Measurements from ENCODE around the gene FEZF2.

Gene FEZF2

DNA sequence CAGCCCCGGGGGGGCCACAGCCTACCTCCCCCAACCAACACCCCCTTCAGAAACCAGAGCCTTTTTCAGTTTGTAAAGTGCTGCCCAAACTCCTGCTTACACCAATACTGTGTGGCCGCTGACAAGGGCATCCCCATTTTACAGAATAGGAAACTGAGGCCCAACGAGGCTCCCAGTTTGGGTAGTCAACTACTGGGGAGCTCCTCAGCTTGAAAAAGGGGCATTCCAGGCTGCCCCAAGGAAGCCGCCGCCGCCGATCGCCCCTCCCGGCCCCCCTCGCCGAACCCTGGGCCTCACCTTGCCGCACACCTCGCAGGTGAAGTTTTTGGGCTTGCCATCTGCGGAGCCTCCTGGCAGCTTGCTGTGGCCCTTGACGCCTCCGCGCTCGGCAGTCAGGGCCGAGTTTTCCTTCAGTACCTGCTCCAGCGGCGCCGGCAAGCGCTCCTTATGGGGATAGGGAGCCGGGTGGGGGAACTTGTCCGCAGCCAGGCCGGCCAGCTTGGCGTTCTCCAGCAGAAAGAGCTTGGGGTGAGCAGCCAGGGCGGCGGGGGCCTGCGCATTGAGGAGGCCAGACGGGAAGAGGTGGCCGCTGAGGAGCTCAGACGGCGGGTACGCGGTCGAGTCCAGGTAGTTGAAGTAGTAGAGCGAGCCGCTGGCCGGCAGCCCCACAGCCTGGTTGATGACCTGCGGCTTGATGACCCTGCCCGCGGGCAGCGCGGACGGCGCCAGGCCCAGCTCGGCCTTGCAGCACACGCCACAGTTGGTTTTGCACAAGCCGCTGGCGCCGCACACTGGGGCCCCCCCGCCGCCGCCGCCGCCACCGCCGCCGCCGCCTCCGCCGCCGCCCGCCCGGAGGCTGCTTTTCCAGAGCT, 1.4 kb downstream of the FEZF2 start:
- no peak for DNase-seq

DNA sequence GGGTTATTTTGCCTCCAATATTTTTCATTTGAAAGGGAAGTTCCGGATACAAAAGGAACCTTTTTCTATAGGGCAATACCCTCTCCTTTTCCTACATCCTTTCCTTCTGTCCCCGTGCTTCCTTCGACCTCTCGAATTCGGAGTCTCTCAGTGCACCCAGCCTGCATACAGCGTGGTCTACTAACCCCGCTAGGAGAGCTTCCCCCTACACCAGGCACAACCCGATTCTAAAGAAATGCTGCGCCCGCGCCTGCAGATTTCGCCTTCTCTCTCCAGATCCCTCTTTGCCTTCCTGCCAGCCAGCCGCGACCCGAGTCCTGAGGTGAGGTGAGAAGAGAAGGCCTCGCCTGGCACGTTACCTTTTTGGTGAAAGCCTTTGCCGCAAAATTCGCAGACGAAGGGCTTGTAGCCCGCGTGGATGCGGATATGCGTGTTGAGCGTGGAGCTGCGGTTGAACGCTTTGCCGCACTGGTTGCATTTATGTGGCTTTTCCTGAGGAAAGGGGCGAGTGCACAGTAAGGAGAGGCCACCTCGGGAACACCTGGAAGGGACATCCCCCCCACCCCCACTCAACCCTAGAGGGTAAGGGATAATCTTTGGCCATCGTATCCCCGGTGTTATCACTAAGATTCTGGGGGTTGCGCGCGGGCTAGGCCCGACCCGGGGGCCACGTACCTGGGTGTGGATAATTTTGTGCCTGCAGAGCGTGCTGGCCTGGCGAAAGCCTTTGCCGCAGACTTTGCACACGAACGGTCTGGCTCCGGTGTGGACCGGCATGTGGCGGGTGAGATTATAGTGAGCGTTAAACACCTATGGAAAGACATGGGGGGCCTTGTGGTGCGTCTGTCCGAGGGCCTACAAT, 2.3 kb downstream of the FEZF2 start:
- no peak for DNase-seq

DNA sequence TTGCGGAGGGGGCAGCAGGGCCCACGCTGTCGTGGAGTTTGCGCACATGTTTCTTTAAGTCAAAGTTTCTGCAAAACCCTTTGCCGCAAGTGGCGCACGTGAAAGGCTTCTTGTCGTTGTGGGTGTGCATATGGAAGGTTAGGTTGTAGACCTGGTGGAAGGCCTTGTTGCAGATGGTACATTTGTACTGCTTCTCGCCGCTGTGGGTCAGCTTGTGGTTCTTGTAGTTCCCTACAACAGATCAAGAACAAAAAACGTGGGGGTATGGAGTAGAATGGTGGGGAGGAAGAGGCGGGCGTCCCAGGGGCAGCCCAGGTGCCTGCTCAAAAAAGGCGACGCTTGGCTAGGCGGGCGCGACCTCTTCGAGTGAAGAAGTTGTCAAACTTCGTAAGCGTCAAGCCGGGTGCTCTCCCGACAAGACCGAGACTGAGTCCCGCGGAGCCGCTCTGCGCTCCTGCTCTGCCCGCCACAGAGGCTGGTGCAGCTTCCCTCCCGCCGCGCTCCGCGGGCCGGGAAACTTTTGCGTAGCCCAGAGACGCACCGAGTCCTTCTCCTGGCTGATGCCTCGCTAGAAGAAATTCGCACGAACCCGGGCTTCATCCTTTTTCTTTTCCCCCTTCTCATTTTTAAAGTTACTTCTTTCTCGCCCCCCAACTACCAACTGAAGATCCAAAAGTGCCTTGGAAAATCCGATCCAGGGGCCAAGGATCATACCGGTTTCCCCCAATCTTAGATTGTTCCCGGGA, 3.1 kb downstream of the FEZF2 start:
- DNase-seq = no peak

DNA sequence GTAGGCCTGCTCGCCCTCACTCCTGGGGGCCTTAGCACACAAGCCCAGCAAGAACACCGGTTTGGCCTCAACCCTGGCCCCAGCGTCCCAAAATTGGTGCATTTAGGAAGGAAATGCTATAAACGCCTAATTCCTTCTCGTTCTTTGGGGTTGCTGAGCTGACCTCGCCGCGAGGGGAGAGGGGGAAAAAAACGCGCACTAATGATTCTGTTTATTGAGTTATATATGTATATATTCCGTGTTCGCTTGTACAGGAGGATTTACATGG, 3.9 kb downstream of the FEZF2 start:
- DNase-seq = no peak

DNA sequence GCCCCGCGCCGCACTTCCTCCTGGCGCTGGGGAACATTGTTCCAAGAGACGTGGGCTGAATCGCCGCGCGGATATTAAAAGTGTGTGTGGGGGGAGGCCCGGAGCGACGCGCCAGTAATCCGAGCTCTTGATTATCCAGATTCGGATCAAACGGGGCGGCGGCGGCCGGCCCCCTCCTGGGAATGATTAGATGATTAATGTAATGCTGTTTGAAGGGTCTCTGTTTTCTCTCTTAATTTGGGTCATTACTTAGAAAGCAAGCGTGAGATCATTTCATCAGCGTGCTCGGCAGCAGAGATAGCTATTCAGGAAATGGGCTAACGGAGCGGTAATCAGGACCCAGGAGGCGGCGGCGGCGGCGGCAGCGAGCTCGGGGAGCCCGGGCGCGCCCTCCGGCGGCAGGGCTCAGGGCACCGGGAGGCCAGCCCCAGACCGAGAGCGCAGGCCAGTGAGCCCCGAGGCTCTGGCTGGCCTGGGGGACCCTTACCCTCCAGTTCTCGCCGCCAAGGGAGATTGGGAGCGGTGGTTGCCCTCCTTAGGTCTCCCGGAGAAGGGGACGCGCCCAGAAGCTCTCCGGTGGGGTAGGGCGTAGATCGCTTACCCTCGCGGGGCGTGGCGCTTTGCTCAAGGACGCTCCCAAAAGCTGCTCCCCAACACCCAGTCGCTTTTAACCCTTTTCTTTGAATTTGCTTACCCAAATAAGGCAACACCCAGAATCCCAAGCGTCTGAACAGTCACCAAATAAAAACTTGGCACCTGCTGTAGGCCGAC, 4.5 kb downstream of the FEZF2 start:
- no peak for DNase-seq

DNA sequence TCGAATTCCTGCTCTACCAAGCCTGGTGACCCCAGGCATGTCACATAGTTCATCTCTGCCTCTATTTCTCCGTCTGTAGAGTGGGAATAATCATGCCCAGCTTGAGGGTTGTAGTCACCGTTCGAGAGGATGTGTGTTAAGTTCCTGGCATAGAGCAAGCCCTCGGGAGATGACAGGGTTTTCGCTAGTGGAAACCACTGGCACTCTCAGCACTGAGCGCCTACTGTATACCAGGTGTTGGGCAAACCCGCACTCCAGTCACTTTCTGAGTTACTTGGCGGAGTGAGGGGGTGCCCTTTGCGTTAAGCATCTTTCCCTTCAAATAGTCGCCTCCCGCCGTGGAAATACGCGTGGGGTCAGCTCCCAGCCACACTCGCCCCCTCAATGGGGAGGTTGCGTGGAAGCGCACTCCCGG, 5.1 kb downstream of the FEZF2 start:
- DNase-seq = no peak

DNA sequence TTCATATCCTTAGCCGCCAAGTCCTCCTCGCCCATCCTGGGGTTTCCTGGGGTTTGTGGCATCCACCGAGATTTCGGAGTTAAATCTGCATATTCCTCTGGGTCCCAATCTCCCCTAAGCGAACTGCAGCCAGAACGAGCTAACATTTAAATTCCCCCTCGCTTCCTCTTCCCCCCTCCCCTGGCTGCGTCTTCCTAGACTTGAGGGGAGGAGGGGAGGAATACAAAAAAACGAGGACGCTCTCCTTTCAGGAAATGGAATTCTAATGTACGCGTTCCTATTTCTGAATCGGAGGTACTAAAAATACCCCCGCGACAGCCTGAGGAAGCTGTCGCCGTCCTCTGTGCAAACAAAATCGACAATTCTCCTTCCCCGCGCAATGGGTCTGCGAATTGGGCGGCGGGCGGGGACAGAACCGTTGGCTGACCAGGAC, 5.6 kb downstream of the FEZF2 start:
- DNase-seq = no peak

DNA sequence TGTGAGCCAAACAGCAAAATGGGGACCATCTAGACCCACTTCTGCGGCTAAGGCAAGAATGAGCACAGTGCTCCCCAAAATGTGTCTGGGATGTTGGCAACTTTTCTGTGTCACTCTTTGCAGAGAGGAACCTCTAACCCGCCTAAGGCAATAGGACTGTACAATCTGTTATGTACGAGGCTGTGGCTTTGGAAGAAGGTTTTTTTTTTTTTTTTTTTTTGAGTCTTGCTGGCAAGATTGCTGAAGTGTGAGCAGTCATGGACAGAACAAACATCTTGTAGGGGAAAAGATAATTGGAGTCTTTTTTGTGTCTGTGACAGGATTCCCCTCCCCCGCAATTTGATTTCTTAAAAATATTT, 7.2 kb downstream of the FEZF2 start:
- no peak for DNase-seq

DNA sequence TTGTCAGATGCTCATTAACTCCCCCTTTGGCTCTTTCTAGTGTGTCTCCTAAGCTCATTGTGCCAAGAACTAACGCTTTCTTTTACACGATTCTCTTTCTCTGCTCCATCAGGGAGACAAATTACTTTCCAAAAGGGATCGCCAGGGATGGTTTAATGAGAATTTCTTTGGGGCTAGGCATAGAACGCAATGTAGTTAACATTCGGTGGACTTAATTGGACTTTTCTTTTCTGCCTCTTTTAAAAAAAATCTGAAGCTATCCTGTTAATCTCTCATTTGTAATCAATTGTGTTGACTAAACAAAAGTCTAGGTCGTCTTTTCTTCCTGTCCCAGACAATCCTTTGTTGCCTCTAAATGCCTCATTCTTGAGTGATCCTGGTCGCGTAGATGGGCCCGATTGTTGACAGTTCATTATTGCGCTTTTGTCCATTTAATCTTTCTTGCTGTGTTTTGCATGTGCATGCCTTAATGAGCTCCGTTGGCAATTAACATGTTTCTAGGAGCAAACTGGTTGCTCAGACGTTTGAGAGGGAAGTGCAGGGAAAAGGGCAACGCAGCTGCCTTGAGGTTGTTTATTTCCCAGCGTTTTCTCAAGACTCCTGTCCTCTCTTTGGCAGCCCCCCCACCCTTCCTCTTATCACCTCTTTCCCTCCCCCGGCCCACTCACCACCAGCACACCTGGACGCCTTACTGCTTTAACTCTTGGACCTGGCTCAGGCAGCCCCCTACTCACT, 7.8 kb downstream of the FEZF2 start:
- DNase-seq = no peak

DNA sequence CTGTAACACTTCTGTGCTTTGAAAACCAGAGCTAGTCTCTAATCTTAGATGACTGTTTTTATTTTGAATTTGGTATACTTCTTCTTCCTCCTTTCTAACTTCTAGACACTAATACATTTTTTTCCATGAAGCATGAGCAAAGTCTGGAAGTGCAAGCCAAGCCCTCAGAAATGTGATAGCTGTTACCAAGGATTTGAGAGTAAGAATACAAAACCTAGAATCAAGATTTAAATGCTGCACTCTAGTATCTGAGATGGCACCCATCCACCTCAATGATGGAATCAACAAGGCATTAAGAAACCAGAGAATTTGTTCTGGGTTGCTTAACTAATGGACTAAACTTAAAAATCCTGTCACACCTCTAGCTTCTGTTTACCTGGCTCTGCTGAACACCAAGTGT, 9.2 kb downstream of the FEZF2 start:
- no peak for DNase-seq

DNA sequence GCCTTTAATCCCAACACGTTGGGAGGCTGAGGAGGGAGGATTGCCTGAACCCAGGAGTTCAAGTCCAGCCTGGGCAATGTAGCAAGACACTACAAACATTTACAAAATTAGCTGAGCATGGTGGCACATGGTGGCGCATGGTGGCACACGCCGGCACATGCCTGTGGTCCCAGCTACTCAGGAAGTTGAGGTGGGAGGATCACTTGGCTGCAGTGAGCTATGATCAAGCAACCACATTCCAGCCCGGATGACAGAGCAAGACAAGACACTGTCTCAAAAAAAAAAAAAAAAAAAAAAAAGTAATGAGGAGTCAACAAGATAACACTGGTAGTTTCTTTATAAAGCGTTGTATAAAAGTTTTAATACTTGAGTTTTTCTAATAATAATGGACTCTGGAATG, 10.1 kb downstream of the FEZF2 start:
- DNase-seq = no peak

DNA sequence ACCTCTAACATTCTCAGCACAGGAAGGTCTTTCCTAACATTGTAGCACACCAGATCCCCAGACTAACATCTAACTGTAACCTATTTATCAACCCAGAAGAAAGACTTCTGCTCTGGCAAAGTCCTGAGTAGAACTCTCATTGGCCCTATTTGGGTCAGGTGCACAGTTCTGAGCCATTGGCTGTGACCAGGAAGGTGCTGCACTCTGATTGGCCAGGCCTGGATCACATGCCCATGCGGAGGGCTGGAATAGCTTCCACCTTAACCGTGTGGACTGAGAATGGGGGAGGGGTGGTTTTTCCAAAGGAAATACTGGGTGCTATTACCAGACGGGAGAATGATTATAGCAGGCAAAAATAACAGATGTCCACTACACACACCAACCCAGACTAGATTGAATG, 11.5 kb downstream of the FEZF2 start:
- no peak for DNase-seq

DNA sequence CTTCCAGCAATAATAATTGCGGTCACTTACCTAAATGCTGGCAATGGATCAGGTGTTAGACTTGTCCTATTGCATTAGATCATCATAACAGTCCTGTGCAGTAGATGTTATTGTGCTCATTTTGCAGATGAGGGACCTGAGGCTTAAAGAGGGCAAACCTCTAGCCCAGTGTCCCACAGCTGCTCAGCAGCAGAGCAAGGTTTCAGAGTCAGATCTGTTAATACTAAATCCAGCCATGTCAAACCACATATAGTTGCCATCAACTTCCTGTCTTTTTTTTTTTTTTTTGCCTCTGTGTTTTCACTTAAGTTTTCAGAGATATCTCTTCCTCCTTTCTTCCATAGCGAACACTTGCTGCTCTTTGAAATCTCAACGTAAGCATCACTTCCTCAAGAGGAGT, 12.1 kb downstream of the FEZF2 start:
- no peak for DNase-seq

DNA sequence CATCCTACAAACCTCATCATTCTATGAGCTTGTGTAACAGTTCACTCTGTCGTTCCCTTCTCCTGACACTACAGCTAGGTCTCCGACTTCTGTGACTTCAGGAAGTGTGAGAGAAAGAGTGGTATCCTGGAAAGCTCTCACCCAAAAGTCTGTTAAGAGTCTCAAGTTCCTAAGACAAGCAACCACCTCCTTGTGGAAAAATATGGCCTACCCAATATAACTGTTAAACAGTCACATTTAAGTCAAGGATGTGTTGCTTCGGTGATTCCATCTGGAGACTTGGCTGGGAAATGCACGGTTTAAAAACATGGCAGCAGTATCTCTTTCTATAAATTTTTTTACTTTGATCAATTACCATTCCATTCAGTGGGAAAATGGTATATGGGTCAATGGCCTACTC, 13.8 kb downstream of the FEZF2 start:
- DNase-seq = no peak

DNA sequence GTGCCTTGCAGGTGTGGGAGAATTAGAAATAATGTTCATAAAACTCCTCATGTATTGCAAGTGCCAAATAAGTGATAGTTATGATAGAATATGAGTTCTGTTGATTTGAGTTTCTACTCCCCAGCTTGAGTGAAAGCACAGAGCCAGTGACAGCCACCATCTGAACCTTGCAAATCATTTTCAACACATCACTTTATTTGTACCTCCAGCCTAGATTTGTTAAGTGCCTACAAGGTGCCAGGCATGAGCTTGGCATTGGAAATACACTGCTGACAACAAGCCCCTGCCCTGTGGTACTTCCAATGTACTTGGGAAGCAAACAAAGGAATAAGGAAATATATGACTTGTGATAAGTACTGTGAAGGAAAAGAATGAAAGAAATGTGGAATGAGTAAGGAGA, 17.0 kb downstream of the FEZF2 start:
- DNase-seq = no peak

DNA sequence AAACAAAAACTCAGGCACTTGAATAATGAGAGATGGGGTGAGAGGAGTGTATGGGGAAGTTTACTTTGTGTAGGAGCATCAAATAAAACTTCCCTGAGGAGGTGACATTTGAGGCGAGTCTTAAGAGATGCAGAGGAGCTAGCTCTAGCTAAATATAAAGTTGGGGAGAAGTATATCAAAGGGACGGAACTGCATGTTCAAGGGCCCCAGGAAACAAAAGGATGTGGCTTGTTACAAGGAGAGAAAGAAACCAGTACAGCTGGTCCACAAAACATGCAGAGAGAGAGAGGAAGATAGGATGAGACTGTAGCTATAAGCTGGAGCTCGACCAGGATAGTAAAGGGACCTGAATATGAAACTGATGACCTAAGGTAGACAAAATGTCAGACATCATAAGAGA, 17.6 kb downstream of the FEZF2 start:
- no peak for DNase-seq

DNA sequence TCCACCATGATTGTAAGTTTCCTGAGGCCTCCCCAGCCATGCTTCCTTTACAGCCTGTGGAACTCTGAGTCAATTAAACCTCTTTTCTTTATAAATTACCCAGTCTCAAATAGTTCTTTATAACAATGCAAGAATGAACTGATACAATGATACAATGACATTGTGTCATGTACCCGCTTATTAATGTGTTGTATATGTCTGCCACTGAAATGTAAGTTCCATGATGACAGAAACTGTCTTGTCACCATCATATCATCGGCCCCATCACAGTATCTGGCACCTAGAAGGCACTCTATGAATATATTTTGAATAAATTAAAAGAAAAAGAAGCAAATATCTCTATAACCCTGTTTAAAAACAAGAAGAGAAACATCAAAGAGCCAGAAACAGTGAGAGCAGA, 29.6 kb downstream of the FEZF2 start:
- DNase-seq = no peak

DNA sequence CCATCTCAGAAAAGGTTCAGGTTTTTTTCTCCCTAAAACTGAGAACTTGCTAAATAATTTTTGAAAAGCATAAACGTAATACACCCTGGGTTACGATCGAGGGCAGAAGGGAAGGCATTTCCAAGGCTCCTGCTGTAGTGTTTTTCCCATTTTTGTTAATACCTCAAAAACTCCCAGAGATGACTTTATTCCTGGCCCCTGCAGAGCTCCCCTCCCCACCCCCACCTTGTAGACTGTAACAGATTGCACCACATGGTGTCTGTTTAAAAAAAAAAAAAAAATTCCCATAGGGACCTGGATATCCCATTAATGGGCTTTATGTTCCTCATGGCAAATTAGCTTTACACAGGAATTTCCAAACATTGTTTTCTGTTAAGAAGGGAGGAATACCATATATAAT, 38.2 kb downstream of the FEZF2 start:
- no peak for DNase-seq

DNA sequence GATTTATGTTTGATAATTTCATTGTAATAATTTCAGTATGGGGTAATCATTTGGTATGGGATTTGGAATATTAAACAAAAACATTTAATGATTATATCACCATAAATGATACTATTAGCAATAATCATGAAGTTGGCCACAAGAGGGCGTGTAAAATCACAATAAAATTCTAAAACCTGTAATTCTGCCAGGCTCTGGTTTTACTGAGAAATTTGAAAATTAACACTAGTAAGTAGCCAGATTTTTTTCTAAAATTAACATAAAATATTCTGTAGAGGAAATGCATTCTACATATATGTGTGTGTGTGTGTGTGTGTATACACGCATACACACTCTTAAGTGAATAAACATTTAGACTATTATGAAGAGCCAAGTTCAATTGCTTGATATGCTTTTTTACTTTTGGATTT, 40.5 kb downstream of the FEZF2 start:
- no peak for DNase-seq

DNA sequence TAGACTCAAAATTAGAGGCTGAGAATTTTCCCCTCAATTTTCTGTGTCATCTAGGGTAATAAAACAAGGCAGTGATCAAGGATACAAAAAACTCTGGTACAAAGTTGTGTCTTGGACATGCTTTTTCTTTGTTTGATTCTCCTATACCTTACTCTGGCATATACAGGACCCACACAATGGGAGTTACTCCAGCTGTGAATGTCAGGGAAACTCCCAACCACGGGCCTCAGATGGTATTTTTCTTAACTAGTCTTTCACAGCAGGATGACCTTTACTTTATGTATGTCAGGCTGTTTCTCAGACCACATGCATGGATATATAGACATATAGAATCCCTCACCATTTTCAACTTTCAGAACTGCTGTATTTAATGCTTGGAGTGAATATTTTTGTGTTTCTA, 41.3 kb downstream of the FEZF2 start:
- DNase-seq = no peak

DNA sequence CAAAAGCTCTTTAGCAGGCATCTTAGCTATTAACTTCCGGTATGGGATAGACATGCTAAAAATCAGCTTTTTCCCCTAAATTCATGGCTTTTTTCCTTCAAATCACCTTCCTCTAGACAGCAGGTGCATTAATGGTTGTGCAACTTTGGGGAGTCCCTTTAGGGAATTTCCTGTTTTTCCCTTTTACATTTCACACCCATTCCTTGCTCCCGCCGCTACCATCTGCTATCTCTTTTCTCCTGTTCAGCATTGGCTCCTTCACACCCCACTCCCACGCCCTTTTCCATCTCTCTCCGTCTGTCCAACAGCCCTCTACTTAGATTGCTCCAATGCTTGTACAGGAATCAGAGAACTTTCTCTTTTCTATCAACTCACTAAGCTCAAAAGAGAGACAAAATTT, 43.4 kb downstream of the FEZF2 start:
- DNase-seq = no peak

DNA sequence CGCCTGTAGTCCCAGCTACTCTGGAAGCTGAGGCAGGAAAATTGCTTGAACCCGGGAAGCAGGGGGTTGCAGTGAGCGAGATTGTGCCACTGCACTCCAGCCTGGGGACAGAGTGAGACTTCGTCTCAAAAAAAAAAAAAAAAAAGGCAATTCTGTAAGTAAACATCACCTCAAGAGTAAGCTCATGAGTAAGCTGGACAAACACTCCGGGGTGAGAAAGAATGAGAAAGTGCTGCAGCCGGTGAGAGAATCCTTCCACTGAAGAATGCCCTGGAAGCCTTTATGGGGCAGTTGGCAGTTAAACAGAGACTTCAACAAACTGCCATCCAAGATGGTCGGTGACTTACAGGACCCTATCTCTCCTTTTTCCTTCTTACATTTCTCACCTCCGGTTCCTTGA, 47.5 kb downstream of the FEZF2 start:
- no peak for DNase-seq

Measured in cerebellar nuclear complex (tissue), 1 donor.